Chondrocyte (in vitro differentiated cells): ENCODE measurements around the gene INHA. TPM values are rescaled to one million over a fixed set of nuclear protein-coding genes. Genes with fewer than 3 reads are reported as not detected.

Experiments used
- DNase-seq: peaks from one replicate; pipeline ENCODE4 v3.0.0; 2021; ENCODE audit warnings: mixed read lengths, low spot score
- H3K27ac Mint-ChIP-seq: one replicate; pipeline ENCODE4 v1.8.0; 2021; ENCODE audit warnings: mild to moderate bottlenecking, moderate library complexity, mixed read lengths; ENCODE audit not compliant: unreplicated experiment
- H3K27me3 Mint-ChIP-seq: 2 replicates; pipeline ENCODE4 v1.8.0; 2021; ENCODE audit warnings: low read depth, mixed read lengths
- H3K36me3 Mint-ChIP-seq: 2 replicates; pipeline ENCODE4 v1.8.0; 2021; ENCODE audit warnings: low read depth, mixed read lengths
- H3K4me1 Mint-ChIP-seq: 2 replicates; pipeline ENCODE4 v1.8.0; 2021; ENCODE audit warnings: low read depth, mild to moderate bottlenecking, mixed read lengths
- H3K4me3 Mint-ChIP-seq: one replicate; pipeline ENCODE4 v1.8.0; 2021; ENCODE audit warnings: mild to moderate bottlenecking, moderate library complexity, mixed read lengths; ENCODE audit not compliant: unreplicated experiment
- H3K9me3 Mint-ChIP-seq: 2 replicates; pipeline ENCODE4 v1.8.0; 2021; ENCODE audit warnings: low read depth, mixed read lengths
- total RNA-seq: library from RNA; stranded (reverse); gene quantifications from 3 replicates; pipeline ENCODE4 v1.2.1, GENCODE V29; 2021
- TF ChIP-seq, protein P1 (sequence below): fragments of 200-600 bp; sonication (generic); IDR thresholded peaks from 2 replicates; pipeline ENCODE4 v1.5.0; 2021; ENCODE audit warnings: antibody characterized with exemption, mild to moderate bottlenecking, moderate library complexity

INHA gene
- total RNA-seq, 1 donor from 2014 or later: 1.0 TPM

DNA sequence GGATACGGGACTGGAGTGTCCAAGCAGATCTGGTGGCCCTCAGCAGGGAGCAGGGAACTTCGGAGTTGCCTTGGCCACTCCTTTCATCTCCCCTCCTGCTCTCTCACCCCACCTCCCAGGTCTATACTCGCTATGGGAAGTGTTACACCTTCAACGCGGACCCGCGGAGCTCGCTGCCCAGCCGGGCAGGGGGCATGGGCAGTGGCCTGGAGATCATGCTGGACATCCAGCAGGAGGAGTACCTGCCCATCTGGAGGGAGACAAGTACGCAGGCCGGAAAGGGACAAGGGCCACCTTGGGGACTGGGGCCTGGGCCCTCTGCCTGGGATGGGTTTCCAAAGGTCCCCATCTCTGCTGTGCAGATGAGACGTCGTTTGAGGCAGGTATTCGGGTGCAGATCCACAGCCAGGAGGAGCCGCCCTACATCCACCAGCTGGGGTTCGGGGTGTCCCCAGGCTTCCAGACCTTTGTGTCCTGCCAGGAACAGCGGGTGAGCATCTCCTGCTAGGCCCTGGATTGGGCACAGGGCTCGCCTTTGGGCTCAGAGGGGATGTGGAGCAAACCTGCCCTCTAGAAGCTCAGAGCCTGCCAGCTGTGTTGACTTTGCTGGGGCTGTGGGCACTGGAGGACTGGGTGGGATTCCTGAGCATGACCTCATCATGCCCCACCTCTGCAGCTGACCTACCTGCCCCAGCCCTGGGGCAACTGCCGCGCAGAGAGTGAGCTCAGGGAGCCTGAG, 40.3 kb upstream of the INHA start:
- Mint-ChIP-seq H3K27me3 (peaks cover 33% of the 10 kb centered on the region), H3K27ac (no peak overlapping the region), H3K4me1 (no peaks in the 10 kb centered on the region), H3K9me3 (no peaks in the 10 kb centered on the region), H3K4me3 (no peak overlapping the region), H3K36me3 (no peaks in the 10 kb centered on the region)
- TF ChIP-seq, protein P1, sequence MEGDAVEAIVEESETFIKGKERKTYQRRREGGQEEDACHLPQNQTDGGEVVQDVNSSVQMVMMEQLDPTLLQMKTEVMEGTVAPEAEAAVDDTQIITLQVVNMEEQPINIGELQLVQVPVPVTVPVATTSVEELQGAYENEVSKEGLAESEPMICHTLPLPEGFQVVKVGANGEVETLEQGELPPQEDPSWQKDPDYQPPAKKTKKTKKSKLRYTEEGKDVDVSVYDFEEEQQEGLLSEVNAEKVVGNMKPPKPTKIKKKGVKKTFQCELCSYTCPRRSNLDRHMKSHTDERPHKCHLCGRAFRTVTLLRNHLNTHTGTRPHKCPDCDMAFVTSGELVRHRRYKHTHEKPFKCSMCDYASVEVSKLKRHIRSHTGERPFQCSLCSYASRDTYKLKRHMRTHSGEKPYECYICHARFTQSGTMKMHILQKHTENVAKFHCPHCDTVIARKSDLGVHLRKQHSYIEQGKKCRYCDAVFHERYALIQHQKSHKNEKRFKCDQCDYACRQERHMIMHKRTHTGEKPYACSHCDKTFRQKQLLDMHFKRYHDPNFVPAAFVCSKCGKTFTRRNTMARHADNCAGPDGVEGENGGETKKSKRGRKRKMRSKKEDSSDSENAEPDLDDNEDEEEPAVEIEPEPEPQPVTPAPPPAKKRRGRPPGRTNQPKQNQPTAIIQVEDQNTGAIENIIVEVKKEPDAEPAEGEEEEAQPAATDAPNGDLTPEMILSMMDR: no peak
- no peak for DNase-seq

DNA sequence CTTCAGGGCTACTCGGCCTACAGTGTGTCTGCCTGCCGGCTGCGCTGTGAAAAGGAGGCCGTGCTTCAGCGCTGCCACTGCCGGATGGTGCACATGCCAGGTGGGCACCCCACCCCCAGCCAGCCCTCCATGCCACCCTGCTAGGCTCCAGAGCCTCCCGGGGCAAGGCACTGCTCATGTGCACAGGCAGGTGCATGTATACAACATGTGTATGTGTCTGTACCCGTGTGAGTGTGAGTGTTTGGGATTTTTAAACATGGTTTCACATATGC, 39.8 kb upstream of the INHA start:
- no peaks in the 10 kb centered on the region for H3K36me3 Mint-ChIP-seq
- H3K27me3 Mint-ChIP-seq: peaks cover 29% of the 10 kb centered on the region
- no peak overlapping the region for H3K4me3 Mint-ChIP-seq
- no peaks in the 10 kb centered on the region for H3K4me1 Mint-ChIP-seq
- TF ChIP-seq, protein P1: no peak
- no peak for DNase-seq
- no peak overlapping the region for H3K27ac Mint-ChIP-seq
- H3K9me3 Mint-ChIP-seq: no peaks in the 10 kb centered on the region

DNA sequence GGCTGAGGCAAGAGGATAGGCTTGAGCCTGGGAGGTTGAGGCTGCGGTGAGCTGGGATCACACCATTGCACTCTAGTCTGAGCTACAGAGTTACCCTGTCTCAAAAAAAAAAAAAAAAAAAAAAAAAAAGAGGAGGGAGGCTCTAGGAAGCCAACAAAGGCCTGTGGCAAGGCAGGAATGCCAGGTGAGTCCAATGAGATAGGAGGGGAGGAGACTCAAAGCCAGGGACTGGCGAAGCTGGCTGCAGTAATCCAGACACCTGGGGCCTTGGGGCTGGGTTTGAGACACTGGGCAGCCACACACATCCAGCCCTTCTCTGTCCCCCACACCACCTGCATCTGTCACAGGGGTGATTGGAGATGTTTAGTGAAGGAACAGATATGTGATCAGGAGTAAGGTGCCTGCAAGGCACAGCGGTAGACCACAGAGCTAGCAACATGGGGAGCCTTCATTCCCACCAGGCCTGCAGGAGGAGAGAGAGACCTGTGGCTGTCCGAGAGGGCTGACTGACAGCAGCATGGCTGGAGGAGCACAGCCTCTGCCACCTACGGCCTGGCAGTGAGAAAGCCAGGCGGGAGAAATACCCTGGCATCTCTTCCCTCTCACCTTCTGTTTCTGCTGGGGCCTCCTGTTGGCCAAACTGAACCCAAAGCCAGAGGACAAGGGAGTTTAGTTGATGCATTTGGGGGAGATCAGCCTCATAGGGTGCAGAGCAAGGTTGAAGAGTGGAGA, 38.0 kb upstream of the INHA start:
- H3K9me3 Mint-ChIP-seq: no peaks in the 10 kb centered on the region
- peaks cover 11% of the 10 kb centered on the region for H3K4me1 Mint-ChIP-seq
- peaks cover 17% of the 10 kb centered on the region for H3K27me3 Mint-ChIP-seq
- TF ChIP-seq, protein P1: no peak
- peaks cover 5% of the 10 kb centered on the region for H3K36me3 Mint-ChIP-seq
- DNase-seq: no peak
- no peak overlapping the region for H3K27ac Mint-ChIP-seq
- H3K4me3 Mint-ChIP-seq: no peak overlapping the region

DNA sequence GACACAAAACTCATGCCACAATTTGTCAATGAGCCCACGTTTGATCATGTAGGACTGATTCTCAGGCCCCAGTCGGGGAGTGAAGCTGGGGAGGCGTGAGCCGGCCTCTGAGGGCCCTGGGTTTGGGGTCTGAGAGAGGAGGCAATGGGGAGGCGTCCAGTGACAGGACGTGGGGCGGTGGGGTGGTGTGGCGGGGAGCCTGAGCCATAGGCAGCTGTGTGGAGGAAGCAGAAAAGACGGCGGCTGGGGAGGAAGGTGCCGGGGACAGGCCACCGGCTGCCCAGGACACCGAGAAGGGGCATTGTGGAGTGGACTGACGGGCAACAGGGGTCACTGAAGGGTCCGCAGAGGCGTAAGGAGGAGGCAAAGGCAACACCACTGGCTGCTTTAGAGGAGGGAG, 35.7 kb upstream of the INHA start:
- peaks cover 16% of the 10 kb centered on the region for H3K4me1 Mint-ChIP-seq
- peaks cover 15% of the 10 kb centered on the region for H3K36me3 Mint-ChIP-seq
- peaks cover under 1% of the 10 kb centered on the region for H3K27me3 Mint-ChIP-seq
- H3K9me3 Mint-ChIP-seq: no peaks in the 10 kb centered on the region
- DNase-seq: no peak
- no peak overlapping the region for H3K27ac Mint-ChIP-seq
- TF ChIP-seq, protein P1: no peak
- no peak overlapping the region for H3K4me3 Mint-ChIP-seq

DNA sequence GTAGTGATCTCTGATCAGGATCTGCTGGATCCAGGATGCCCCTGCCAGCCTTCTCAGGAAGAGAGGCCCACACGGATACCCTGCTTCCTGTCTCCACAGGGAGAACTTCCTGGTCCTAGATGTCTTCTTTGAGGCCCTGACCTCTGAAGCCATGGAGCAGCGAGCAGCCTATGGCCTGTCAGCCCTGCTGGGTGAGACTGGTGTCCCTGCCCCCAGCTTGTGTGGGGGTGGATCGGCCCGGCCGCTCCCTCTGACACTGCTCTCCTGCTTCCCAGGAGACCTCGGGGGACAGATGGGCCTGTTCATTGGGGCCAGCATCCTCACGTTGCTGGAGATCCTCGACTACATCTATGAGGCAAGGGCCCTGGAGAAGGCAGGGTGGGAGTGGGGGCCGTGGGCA, 35.1 kb upstream of the INHA start:
- Mint-ChIP-seq H3K27me3 (no peaks in the 10 kb centered on the region), H3K27ac (no peak overlapping the region), H3K9me3 (no peaks in the 10 kb centered on the region), H3K4me1 (peaks cover 19% of the 10 kb centered on the region), H3K4me3 (no peak overlapping the region), H3K36me3 (peaks cover 15% of the 10 kb centered on the region)
- no peak for DNase-seq
- TF ChIP-seq, protein P1: no peak
